Neural progenitor cell (in vitro differentiated cells): ENCODE data around the gene PLIN4. TPM values are rescaled to one million over a fixed set of nuclear protein-coding genes. Genes with fewer than 3 reads are reported as not detected.

Source experiments
- DNase-seq: peaks from one replicate; pipeline ENCODE4 v3.0.0-alpha.2; 2016; ENCODE audit warnings: low spot score
- H2AFZ ChIP-seq: fragments of 200-600 bp; sonication (generic); replicated peaks from 2 replicates; pipeline ENCODE4 v1.6.1; 2016; ENCODE audit warnings: antibody characterized with exemption
- H3F3A ChIP-seq: fragments of 200-600 bp; sonication (generic); 2 replicates; pipeline ENCODE4 v1.6.1; 2016; ENCODE audit warnings: antibody characterized with exemption, low read depth
- H3K27ac ChIP-seq: fragments of 200-600 bp; sonication (generic); 2 replicates; pipeline ENCODE4 v1.5.1; 2016; ENCODE audit warnings: mild to moderate bottlenecking
- H3K27me3 ChIP-seq: fragments of 200-600 bp; sonication (generic); 2 replicates; pipeline ENCODE4 v1.6.1; 2016; ENCODE audit warnings: mild to moderate bottlenecking, moderate library complexity
- H3K36me3 ChIP-seq: fragments of 200-600 bp; sonication (generic); 2 replicates; pipeline ENCODE4 v1.5.1; 2016
- H3K4me1 ChIP-seq: fragments of 200-600 bp; sonication (generic); 2 replicates; pipeline ENCODE4 v1.6.1; 2016; ENCODE audit warnings: mixed run types
- H3K4me2 ChIP-seq: fragments of 200-600 bp; sonication (generic); 2 replicates; pipeline ENCODE4 v1.6.1; 2016
- H3K4me3 ChIP-seq: fragments of 200-600 bp; sonication (generic); 2 replicates; pipeline ENCODE4 v1.5.1; 2016
- H3K79me2 ChIP-seq: fragments of 200-600 bp; sonication (generic); 2 replicates; pipeline ENCODE4 v1.6.1; 2016; ENCODE audit warnings: low read depth
- H3K9ac ChIP-seq: fragments of 200-600 bp; sonication (generic); 2 replicates; pipeline ENCODE4 v1.6.1; 2016
- H3K9me3 ChIP-seq: fragments of 200-600 bp; sonication (generic); 2 replicates; pipeline ENCODE4 v1.5.1; 2016; ENCODE audit warnings: low read depth
- H4K20me1 ChIP-seq: fragments of 200-600 bp; sonication (generic); 2 replicates; pipeline ENCODE4 v1.6.1; 2016; ENCODE audit warnings: low read depth
- H3K27ac Mint-ChIP-seq: 3 replicates; pipeline ENCODE4 v1.8.0; 2021; ENCODE audit warnings: mixed read lengths
- H3K27me3 Mint-ChIP-seq: 2 replicates; pipeline ENCODE4 v1.8.0; 2022; ENCODE audit warnings: low read depth, mild to moderate bottlenecking, inconsistent platforms, moderate library complexity, mixed read lengths; ENCODE audit not compliant: insufficient read depth
- H3K36me3 Mint-ChIP-seq: 3 replicates; pipeline ENCODE4 v1.8.0; 2021; ENCODE audit warnings: mixed read lengths
- H3K4me1 Mint-ChIP-seq: 3 replicates; pipeline ENCODE4 v1.8.0; 2021; ENCODE audit warnings: mixed read lengths
- H3K4me3 Mint-ChIP-seq: 3 replicates; pipeline ENCODE4 v1.8.0; 2021; ENCODE audit warnings: mild to moderate bottlenecking, moderate library complexity, mixed read lengths
- H3K9me3 Mint-ChIP-seq: 3 replicates; pipeline ENCODE4 v1.8.0; 2020; ENCODE audit warnings: mixed read lengths
- CTCF ChIP-seq: fragments of 200-600 bp; sonication (generic); IDR thresholded peaks from 2 replicates; pipeline ENCODE4 v1.5.1; 2017; ENCODE audit warnings: antibody characterized with exemption, mild to moderate bottlenecking
- EZH2 ChIP-seq: fragments of 200-600 bp; sonication (generic); IDR thresholded peaks from 2 replicates; pipeline ENCODE4 v1.6.1; 2017; ENCODE audit warnings: antibody characterized with exemption, mild to moderate bottlenecking, moderate library complexity
- EZH2phosphoT487 ChIP-seq: fragments of 200-600 bp; sonication (generic); IDR thresholded peaks from 2 replicates; pipeline ENCODE4 v1.6.1; 2017; ENCODE audit warnings: antibody characterized with exemption
- total RNA-seq: library from RNA; depleted of rRNA; stranded (reverse); fragments of >200 nt; gene quantifications from 2 replicates; pipeline ENCODE4 v1.2.3, GENCODE V29; 2015; ENCODE audit warnings: low replicate concordance

The PLIN4 gene
- total RNA-seq, 1 donor from 2014 or later: not detected

- H3F3A ChIP-seq: no peaks in the 10 kb centered on the region
- H3K27me3 ChIP-seq: no peaks in the 10 kb centered on the region
- H3K27ac ChIP-seq: no peak overlapping the region
- no peak for TF ChIP-seq EZH2
- TF ChIP-seq CTCF: no peak
- no peak for TF ChIP-seq EZH2phosphoT487
- peaks cover 2% of the 10 kb centered on the region for H3K4me1 Mint-ChIP-seq
- H2AFZ ChIP-seq: no peak overlapping the region
- H3K4me3 Mint-ChIP-seq: no peak overlapping the region
- H3K27ac Mint-ChIP-seq: no peak overlapping the region
- H3K36me3 Mint-ChIP-seq: peaks cover 16% of the 10 kb centered on the region
- no peak overlapping the region for H3K9ac ChIP-seq
- no peaks in the 10 kb centered on the region for H3K9me3 Mint-ChIP-seq
- H3K36me3 ChIP-seq: no peaks in the 10 kb centered on the region
- H3K4me2 ChIP-seq: no peak overlapping the region
- no peaks in the 10 kb centered on the region for H3K27me3 Mint-ChIP-seq
- no peaks in the 10 kb centered on the region for H3K4me1 ChIP-seq
- DNase-seq: peak; percentile 48
- H3K79me2 ChIP-seq: peaks cover 4% of the 10 kb centered on the region
- H3K9me3 ChIP-seq: no peaks in the 10 kb centered on the region
- peaks cover 45% of the 10 kb centered on the region for H4K20me1 ChIP-seq
- H3K4me3 ChIP-seq: no peak overlapping the region
These were observed 38.4 kb upstream of the PLIN4 start for GRCh38 chr19:4556597-4557127.

- TF ChIP-seq EZH2phosphoT487: no peak
- Mint-ChIP-seq H3K4me1 (peaks cover 2% of the 10 kb centered on the region), H3K9me3 (no peaks in the 10 kb centered on the region), H3K27ac (no peak overlapping the region), H3K36me3 (peaks cover 16% of the 10 kb centered on the region), H3K27me3 (no peaks in the 10 kb centered on the region), H3K4me3 (peak overlapping the region; percentile 58)
- Histone ChIP-seq H3K4me3 (no peak overlapping the region), H3K36me3 (no peaks in the 10 kb centered on the region), H3K9ac (no peak overlapping the region), H3K4me1 (no peaks in the 10 kb centered on the region), H3K27me3 (no peaks in the 10 kb centered on the region), H3K9me3 (no peaks in the 10 kb centered on the region), H3F3A (no peaks in the 10 kb centered on the region), H3K27ac (no peak overlapping the region), H3K79me2 (peaks cover 3% of the 10 kb centered on the region), H3K4me2 (no peak overlapping the region), H4K20me1 (peaks cover 45% of the 10 kb centered on the region), H2AFZ (no peak overlapping the region)
- DNase-seq: no peak
These were observed 37.6 kb upstream of the PLIN4 start for GRCh38 chr19:4555657-4556561.

GRCh38 chr19:4554717-4555116, 36.4 kb upstream of the PLIN4 start:
- no peaks in the 10 kb centered on the region for H3K36me3 ChIP-seq

More at GRCh38 chr19:4554717-4555116, 36.4 kb upstream of the PLIN4 start:
- DNase-seq: no peak
- no peak overlapping the region for H3K27ac Mint-ChIP-seq
- Histone ChIP-seq H3K9ac (no peak overlapping the region), H3K4me3 (no peak overlapping the region), H4K20me1 (peaks cover 44% of the 10 kb centered on the region), H3K4me2 (no peak overlapping the region), H3K9me3 (no peaks in the 10 kb centered on the region), H3K27ac (no peak overlapping the region), H3K27me3 (no peaks in the 10 kb centered on the region), H3K79me2 (no peaks in the 10 kb centered on the region), H3F3A (no peaks in the 10 kb centered on the region), H3K4me1 (no peaks in the 10 kb centered on the region), H2AFZ (no peak overlapping the region)
- H3K27me3 Mint-ChIP-seq: no peaks in the 10 kb centered on the region
- no peaks in the 10 kb centered on the region for H3K9me3 Mint-ChIP-seq
- no peak for TF ChIP-seq EZH2phosphoT487
- no peak for TF ChIP-seq CTCF
- TF ChIP-seq EZH2: no peak
- H3K4me3 Mint-ChIP-seq: no peak overlapping the region
- H3K4me1 Mint-ChIP-seq: peaks cover 2% of the 10 kb centered on the region
- peaks cover 16% of the 10 kb centered on the region for H3K36me3 Mint-ChIP-seq
